GM18511 (cell line): ENCODE data around the gene ASB13.
"Not testable (repeated sequence)": the region's sequence is repeated elsewhere in the genome, so short reads cannot be mapped to it uniquely, and the experiment has no call there.

Source experiments
- ATAC-seq: cut with Tn5 transposase; IDR thresholded peaks from one replicate; pipeline ENCODE4 v1.9.1; 2021; ENCODE audit warnings: mild to moderate bottlenecking, moderate library complexity; ENCODE audit not compliant: unreplicated experiment

Gene ASB13

GRCh38 chr10:5625992-5626777 is 40.2 kb downstream of the ASB13 start:
- no peak for ATAC-seq

- no peak for ATAC-seq
Observed at GRCh38 chr10:5624701-5625100, 41.7 kb downstream of the ASB13 start.

DNA sequence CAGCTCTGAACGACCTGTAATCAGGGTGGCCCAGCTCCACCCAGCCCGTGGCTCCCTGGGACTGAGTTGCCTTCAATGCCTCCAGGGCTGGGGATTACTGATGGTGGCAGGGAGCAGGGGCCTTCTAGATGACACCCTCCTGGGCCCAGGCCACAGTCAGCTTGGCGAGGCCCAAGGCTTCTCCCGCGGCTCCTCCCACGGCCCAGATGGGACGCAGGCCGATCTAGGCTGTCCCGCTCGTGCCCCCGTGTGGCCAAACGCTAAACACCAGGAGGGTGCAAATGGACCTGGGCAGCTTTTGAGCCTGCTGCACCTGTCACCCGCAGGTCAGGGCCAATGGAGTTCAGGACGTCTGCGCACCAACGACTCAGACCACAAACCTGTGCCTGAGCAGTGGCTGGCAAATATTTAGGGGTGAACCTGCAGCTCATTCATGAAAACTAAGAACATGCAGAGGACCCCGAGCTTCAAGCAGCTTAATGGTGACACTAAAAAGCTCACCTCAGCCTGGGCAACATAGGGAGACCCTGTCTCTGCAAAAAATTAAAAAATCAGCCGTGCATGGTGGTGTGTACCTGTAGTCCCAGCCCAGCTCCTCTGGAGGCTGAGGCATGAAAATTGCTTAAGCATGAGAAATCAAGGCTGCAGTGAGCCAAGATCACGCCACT is 43.2 kb downstream of the ASB13 start:
- ATAC-seq = peak; percentile 94

GRCh38 chr10:5622186-5622960 is 44.0 kb downstream of the ASB13 start:
- no peak for ATAC-seq

DNA sequence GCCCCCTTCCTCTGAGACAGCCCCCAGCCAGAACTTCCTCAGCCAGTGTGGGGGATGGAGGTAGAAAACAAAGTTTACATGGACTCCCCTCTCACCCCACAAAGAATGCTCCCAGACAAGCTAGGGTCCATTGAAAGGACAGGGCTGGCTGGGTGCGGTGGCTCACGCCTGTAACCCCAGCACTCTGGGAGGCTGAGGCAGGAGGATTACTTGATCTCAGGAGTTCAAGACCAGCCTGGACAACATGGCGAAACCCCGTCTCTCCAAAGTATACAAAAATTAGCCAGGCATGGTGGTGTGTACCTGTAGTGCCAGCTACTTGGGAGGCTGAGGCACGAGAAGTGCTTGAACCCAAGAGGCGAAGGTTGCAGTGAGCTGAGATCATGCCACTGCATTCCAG is 45.0 kb downstream of the ASB13 start:
- not testable (repeated sequence) for ATAC-seq

DNA sequence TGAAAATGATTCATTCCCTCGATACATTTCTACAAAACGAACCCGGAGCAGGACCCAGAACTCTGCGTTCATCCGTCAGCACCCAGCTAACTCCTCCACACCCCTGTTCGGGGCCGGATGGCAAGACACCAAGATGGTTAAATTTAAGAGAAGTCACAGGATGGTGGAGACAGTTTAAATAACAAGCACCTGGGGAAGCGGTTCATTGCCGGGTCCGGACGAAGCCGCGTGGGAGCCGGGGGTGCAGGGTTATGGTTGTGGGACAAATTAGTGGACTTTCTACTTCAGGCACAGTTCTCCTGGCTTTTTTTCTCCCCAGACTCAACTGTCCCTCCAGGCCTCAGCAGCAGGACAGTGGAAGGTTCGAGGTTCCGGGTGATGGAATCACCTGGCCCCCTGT is 45.4 kb downstream of the ASB13 start:
- no peak for ATAC-seq

- ATAC-seq = no peak
Observed at GRCh38 chr10:5620223-5620721, 46.1 kb downstream of the ASB13 start.

GRCh38 chr10:5619362-5620211 is 46.8 kb downstream of the ASB13 start:
- ATAC-seq = no peak

GRCh38 chr10:5618829-5619228 is 47.6 kb downstream of the ASB13 start:
- no peak for ATAC-seq

DNA sequence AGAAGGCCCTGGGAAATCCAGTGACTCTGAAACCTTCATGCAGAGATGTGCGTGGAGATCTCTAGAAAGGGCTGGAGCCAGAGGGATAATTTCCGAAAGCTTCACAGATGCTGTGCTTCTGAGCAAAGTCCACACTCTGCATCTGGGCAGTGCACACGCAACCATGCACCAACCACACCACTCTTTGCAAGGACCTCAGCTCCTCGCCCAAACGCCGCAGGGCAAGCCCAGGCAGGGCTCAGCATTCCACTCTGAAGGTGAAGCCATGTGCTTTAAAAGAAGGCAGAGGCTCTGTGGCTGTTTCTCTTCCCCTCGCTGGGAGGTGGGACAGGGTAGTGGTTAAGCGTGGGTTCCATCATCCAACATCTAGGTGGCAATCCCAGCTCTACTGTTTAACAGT is 48.4 kb downstream of the ASB13 start:
- no peak for ATAC-seq

DNA sequence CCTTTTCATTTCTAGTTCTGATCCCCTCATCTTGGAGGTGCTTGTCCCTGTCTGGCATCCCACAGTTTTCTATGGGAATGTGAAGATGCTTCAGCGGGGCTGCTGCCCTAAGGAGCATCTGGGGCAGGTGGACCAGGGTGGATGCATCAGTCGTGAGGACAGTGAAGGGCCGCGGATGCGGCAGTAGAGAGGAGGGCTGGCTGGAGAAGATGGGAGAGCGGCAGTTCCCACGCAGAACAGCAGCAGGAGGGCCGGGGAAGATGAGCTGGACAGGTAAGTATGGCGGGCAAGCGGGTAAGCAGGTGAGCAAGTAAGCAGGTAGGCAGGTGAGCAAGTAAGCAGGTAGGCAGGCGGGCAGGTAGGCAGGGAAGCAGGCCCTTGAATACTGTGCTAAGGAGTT is 48.9 kb downstream of the ASB13 start:
- ATAC-seq = no peak

- ATAC-seq = no peak
Observed at GRCh38 chr10:5616836-5617235, 49.6 kb downstream of the ASB13 start.

GRCh38 chr10:5616046-5616445 is 50.3 kb downstream of the ASB13 start:
- ATAC-seq = no peak

DNA sequence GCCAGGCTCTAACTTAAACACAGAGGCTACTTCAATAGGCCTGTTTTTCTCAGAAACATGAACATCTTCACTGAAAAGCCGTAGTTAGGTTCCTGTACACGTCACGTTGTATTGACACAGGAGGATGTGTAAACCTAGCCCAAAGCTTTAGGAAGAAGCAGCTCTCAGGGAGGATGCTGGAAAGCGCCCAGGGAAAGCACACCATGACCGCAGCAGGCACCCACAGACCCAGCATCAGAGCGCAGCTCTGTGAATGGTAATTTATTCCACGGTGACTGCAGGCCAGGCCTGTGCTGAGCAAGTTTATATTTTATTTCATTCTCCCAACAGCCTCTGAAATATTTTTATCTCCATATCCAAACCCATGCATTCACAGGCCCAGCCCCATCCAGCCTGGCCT is 51.1 kb downstream of the ASB13 start:
- ATAC-seq = no peak

GRCh38 chr10:5614155-5614721 is 52.2 kb downstream of the ASB13 start:
- ATAC-seq = no peak

DNA sequence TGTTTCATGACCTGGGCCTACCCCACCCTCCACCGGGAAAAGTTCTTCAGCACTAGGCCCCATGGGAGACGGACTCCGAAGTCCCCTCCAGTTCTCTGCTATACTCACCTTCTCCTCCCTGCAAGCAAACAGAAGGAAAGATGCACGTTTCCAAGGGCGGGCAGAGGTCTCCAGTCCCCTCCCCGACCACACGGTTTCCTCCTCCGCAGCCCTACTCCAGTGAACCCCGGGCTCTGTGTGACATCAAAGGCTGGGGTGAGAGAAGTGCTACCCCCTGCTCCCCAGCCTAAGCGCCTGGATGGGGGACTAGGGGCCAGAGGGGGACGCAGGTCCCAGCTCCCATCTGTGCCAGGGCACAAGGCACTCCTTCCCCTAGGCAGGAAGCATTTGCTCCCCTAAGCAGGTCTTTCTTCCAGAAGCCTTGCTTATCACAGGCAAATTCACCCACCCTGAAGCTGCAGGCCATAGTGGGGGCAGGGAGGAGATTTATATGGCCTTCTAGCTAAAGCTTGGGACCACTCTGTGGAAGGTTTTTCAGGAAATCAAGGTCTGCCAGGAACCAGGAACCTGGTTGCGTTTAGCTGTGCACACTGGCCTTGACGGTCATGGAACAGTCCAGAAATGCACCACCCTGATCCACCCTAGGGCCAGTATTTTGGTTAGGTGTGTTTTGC is 52.8 kb downstream of the ASB13 start:
- no peak for ATAC-seq

GRCh38 chr10:5611899-5612680 is 54.3 kb downstream of the ASB13 start:
- ATAC-seq = no peak

- ATAC-seq = no peak
Observed at GRCh38 chr10:5609952-5610616, 56.3 kb downstream of the ASB13 start.
